Lung microvascular endothelial cell (primary cell): ENCODE measurements around the gene PRAMEF12. TPM values are rescaled to one million over a fixed set of nuclear protein-coding genes. Genes with fewer than 3 reads are reported as not detected.

Experiments used
- total RNA-seq: library from RNA; depleted of rRNA; stranded (reverse); fragments of >200 nt; gene quantifications from 2 replicates; pipeline ENCODE4 v1.2.1, GENCODE V29; 2014

The PRAMEF12 gene
- total RNA-seq, 1 donor from 2014 or later, result not detected

Other genes with a start within 250 kb of the PRAMEF12 start
- gene DHRS3, start 155.5 kb upstream of the PRAMEF12 start, total RNA-seq, result 83.5 and 150 TPM in 2 replicates
- gene AADACL4, start 129.7 kb upstream of the PRAMEF12 start, total RNA-seq, result not detected in 2 replicates
- gene AADACL3, start 57.6 kb upstream of the PRAMEF12 start, total RNA-seq, result not detected in 2 replicates
- not detected in 2 replicates for gene CFAP107, start 27.5 kb upstream of the PRAMEF12 start, total RNA-seq
- gene PRAMEF1, start 17.7 kb downstream of the PRAMEF12 start, total RNA-seq, result not detected in 2 replicates
- gene PRAMEF11, start 57.7 kb downstream of the PRAMEF12 start, total RNA-seq, result not detected in 2 replicates
- gene HNRNPCL1, start 75.0 kb downstream of the PRAMEF12 start, total RNA-seq, result not detected in 2 replicates
- not detected in 2 replicates for gene PRAMEF2, start 83.3 kb downstream of the PRAMEF12 start, total RNA-seq
- not detected in 2 replicates for gene PRAMEF4, start 112.5 kb downstream of the PRAMEF12 start, total RNA-seq
- gene PRAMEF10, start 124.5 kb downstream of the PRAMEF12 start, total RNA-seq, result not detected in 2 replicates
- gene PRAMEF7, start 142.9 kb downstream of the PRAMEF12 start, total RNA-seq, result not detected in 2 replicates
- not detected in 2 replicates for gene PRAMEF6, start 173.8 kb downstream of the PRAMEF12 start, total RNA-seq